HAP-1 (cell line): Measurements from ENCODE around the gene SPRR4.

Experiments used
- DNase-seq, 2 experiments: peaks; one replicate each; pipeline ENCODE4 v3.0.0-alpha.2; 2016 to 2020; ENCODE audit warnings: low spot score in 2 of 2
- H3K27me3 ChIP-seq: fragments of 250-450 bp; sonication (Bioruptor Pico); 2 replicates; pipeline ENCODE4 v1.5.1; 2020; ENCODE audit warnings: low read depth, mild to moderate bottlenecking, moderate library complexity
- H3K36me3 ChIP-seq: fragments of 250-450 bp; sonication (Bioruptor Pico); replicated peaks from 2 replicates; pipeline ENCODE4 v1.5.1; 2020; ENCODE audit warnings: mild to moderate bottlenecking
- H3K4me1 ChIP-seq: fragments of 250-450 bp; sonication (Bioruptor Pico); 2 replicates; pipeline ENCODE4 v1.5.1; 2020; ENCODE audit warnings: mild to moderate bottlenecking
- H3K4me3 ChIP-seq: fragments of 250-450 bp; sonication (Bioruptor Pico); 2 replicates; pipeline ENCODE4 v1.5.1; 2020; ENCODE audit warnings: mild to moderate bottlenecking, moderate library complexity
- H3K9me3 ChIP-seq: fragments of 250-450 bp; sonication (Bioruptor Pico); 2 replicates; pipeline ENCODE4 v1.5.1; 2020; ENCODE audit warnings: mild to moderate bottlenecking, moderate library complexity
- in situ Hi-C: fragments of 300-500 bp; cut with MboI; formaldehyde crosslinking; loops from 3 replicates; pipeline ENCODE4 v1.14.3; 2020; ENCODE audit warnings: low sequenced_read_pairs, inconsistent platforms, mixed read lengths

SPRR4 gene

DNA sequence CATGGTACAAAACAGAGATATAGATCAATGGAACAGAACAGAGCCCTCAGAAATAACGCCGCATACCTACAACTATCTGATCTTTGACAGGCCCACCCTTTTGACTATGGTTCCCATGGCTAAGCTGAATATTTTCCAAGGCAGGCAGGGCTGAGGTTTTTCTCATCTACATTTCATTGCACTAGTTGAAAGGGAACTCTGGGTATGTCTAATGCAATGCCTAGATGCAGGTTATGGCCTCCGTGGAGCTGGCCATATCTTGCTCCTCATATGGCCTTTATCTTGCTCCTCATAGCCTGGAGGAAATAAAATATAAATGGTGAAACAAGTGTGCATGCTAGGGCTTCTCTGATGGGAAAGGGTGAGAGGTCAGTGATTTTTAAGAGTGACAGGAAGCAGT lies 12.9 kb upstream of the SPRR4 start:
- DNase-seq: no peak

DNA sequence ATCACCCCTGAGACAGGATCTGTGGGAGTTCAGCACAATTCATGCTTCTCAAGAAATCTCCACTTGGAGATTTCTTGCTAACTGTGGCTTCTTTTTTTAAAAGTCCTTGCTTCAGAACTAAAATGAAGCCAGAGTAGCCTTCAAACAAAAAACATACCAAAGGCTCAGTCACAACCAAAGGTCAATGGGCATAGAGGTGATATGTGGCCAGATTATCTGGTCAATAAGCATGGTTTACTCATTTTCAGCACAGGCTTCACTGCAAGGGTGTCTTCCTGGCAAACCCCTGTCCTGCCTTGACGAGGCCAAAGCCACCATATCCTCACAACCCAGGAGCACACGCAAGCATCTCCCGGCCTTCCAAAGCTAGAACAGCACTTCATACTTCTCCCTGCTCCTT lies 11.2 kb upstream of the SPRR4 start:
- H3K4me3 ChIP-seq: no peak overlapping the region
- H3K9me3 ChIP-seq: no peaks in the 10 kb centered on the region
- H3K27me3 ChIP-seq: no peaks in the 10 kb centered on the region
- no peaks in the 10 kb centered on the region for H3K4me1 ChIP-seq
- in situ Hi-C loops: no loop called here
- DNase-seq: no peak
- H3K36me3 ChIP-seq: no peaks in the 10 kb centered on the region

More for the DNA sequence above, 12.9 kb upstream of the SPRR4 start:
- Histone ChIP-seq H3K4me1 (no peaks in the 10 kb centered on the region), H3K4me3 (no peak overlapping the region), H3K9me3 (no peaks in the 10 kb centered on the region), H3K36me3 (no peaks in the 10 kb centered on the region), H3K27me3 (no peaks in the 10 kb centered on the region)
- in situ Hi-C loops: no loop called here

DNA sequence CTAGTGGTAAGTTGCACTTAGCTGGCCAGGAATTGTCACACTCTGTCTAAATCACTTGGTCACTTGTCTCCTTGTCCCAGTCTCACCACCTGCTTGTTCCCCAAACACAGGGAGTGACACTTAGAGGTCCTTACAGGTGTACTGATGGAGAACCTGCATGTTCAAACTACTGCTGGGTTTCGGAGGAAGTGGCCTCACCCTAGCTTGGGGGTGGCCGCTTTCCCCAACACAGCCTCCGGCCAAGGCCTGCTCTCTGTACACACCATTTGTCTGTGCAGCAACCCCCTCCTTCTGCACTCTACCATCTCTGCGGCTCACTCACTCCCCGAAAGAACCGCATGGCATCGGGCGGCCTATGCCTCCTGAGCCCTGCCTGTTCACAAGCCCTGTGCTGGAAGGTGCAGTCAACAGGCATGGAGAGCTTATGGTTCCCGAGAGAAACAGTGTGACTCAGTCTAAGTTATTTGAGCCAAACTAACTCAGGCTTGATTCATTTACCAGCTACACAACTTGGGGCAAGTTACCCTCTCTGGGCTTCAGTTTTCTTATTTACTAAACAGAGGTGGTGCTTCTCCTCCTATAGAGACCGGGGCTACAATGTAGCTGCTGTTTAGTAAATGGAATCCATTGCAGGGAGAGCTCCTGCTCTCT lies 10.5 kb upstream of the SPRR4 start:
- Histone ChIP-seq H3K36me3 (no peaks in the 10 kb centered on the region), H3K9me3 (no peaks in the 10 kb centered on the region), H3K27me3 (no peaks in the 10 kb centered on the region), H3K4me3 (no peak overlapping the region), H3K4me1 (no peaks in the 10 kb centered on the region)
- in situ Hi-C loops: no loop called here
- no peak for DNase-seq

DNA sequence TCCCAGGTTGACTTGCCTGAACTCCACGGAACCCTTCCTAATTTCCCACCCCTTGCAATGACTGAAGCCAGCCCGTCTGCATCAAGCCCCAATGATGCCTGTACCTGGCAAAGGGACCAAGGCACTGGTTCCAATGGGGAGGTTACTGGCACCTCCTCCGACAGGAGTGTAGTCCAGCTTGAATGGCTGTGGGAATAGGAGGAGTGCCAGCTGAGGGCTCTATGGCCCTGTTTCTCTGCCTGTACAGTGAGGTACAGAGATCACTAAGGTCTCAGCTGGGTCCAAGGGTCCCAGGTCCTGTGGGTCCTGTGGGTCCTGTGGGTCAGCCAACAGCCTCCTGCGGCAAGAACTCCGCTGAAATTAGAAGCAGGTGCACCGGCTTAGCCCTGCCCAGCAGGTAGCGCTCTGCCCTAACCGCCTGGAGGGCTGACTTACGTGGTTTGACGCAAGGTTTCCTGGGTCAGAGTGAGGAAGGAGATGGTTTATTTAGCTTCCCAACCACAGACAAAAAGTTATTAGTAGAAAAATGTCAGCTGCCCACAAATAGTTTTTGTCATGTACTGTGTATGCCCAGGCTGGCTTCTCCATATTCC lies 9.9 kb upstream of the SPRR4 start:
- Histone ChIP-seq H3K9me3 (no peaks in the 10 kb centered on the region), H3K4me3 (no peak overlapping the region), H3K4me1 (no peaks in the 10 kb centered on the region), H3K27me3 (no peaks in the 10 kb centered on the region), H3K36me3 (no peaks in the 10 kb centered on the region)
- no peak for DNase-seq
- in situ Hi-C loops: no loop called here

DNA sequence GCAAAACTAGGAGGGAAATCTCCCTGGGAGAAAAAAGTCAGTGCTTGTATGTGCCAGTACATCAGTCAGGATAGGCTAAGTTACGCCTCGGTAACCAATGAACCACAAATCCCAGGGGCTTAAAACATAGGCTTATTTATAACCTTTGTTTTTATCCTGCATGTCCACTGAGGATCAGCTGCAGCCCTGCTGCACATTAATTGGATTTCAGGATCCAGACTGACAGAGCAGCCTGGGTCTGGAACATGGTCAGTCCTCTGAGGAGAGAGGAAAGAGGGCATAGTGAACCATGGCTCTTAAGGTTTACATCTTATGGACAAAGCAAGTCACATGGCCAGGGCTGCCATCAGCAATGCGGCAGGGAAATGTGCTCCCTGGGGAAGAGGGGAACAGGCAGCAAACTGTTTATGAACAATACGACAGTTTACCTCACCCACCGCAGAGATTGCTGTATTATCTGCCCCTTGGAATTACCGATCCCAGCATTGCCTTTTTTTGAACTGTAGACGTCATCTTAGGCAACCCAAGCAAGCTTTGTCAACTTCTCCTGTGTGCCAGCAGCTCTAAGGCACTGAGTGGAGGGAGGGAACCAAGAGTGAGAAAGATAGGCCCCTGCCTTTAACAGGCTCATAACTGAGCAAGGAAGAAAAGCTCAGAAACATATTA lies 9.1 kb upstream of the SPRR4 start:
- no peaks in the 10 kb centered on the region for H3K27me3 ChIP-seq
- H3K4me3 ChIP-seq: no peak overlapping the region
- DNase-seq: no peak
- in situ Hi-C loops: no loop called here
- H3K9me3 ChIP-seq: no peaks in the 10 kb centered on the region
- H3K36me3 ChIP-seq: no peaks in the 10 kb centered on the region
- H3K4me1 ChIP-seq: no peaks in the 10 kb centered on the region

DNA sequence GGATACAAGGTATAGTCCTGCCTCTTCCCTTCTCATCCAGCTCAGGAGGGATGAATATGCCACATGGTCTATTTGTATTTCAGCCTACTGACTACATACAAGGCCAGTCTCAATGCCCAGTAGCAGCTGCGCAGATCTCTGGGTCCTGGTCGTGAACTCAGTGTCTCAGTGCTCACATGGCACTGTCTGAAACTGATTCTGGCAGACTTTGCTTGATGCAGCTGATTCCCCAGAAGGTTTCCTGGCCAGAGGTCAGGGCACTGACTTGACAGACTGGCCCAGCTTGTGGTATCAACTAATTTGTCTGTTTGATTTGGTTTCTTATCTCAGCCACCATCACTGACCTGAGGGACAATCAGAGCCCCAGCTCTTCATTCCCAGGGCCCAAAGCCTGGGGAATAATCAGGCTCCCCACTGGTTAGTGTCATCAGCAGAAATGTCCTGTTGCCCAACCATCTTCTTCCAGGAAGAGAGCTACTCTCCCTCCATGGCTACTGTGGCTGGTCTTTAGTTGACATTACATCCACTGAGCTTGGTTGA lies 7.5 kb upstream of the SPRR4 start:
- no peaks in the 10 kb centered on the region for H3K36me3 ChIP-seq
- no peaks in the 10 kb centered on the region for H3K27me3 ChIP-seq
- no peak overlapping the region for H3K4me3 ChIP-seq
- H3K9me3 ChIP-seq: no peaks in the 10 kb centered on the region
- H3K4me1 ChIP-seq: no peaks in the 10 kb centered on the region
- in situ Hi-C loops: no loop called here
- DNase-seq: no peak

DNA sequence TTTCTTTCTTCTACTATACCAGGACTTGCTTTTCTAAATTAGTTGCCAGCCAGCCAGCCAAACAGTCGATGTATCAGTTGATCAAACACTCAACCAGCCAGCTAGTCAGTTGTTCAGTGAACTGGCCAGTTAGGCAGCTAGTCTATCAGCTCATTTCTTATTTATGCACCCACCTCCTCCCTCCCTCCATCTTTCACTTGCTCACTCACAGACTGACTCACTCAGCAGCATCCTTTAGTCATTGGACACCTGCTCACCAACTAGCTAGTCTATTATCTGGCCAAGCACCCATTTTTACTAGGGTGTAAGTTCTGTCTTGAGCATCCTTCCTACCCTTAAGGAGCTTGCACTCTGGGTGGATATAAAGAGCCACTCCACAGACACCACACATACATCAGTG lies 5.9 kb upstream of the SPRR4 start:
- Histone ChIP-seq H3K4me3 (no peak overlapping the region), H3K9me3 (no peaks in the 10 kb centered on the region), H3K27me3 (no peaks in the 10 kb centered on the region), H3K4me1 (no peaks in the 10 kb centered on the region), H3K36me3 (no peaks in the 10 kb centered on the region)
- no peak for DNase-seq
- in situ Hi-C loops: no loop called here

DNA sequence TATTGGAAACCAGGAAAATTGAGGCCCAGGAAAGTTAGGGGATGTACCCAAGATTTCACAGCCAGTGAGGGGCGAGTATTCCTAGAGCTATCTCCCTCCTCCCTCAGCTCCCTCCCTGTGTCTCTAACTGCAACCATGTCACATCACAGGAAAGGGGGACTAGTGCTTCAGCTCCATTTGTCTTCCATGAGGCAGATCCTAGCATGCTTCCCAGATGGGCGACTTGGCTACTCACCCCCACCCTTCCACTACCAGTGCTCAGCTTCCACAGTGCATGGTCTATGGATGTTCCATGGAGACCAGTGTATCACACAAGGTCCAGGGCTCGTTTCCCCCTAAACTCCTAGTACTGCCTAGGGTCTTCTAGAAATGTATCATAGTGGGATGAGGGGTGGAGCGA lies 4.6 kb upstream of the SPRR4 start:
- DNase-seq: no peak
- no peaks in the 10 kb centered on the region for H3K9me3 ChIP-seq
- H3K36me3 ChIP-seq: no peaks in the 10 kb centered on the region
- no peak overlapping the region for H3K4me3 ChIP-seq
- H3K27me3 ChIP-seq: no peaks in the 10 kb centered on the region
- no peaks in the 10 kb centered on the region for H3K4me1 ChIP-seq
- in situ Hi-C loops: no loop called here

DNA sequence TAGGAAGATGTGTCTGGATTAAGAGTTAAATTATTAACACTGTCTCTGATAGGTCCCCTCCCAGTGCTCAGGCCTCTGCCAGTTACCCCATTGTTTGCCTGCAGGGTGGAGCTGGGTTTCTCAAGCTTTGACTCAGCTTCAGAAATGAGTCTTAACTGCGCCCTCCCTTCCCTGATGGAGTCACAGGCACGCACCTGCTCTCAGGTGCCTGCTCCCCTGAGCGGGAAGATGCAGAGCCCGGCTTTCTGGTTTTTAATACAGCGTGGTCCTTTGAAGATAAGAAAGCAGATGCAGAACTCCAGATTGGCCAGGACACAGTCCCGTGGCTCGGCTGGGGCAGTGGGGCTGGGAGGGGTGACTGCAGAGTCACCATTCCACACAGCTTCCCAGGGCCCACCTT lies 3.2 kb upstream of the SPRR4 start:
- in situ Hi-C loops: no loop called here
- H3K4me3 ChIP-seq: no peak overlapping the region
- H3K4me1 ChIP-seq: no peaks in the 10 kb centered on the region

DNA sequence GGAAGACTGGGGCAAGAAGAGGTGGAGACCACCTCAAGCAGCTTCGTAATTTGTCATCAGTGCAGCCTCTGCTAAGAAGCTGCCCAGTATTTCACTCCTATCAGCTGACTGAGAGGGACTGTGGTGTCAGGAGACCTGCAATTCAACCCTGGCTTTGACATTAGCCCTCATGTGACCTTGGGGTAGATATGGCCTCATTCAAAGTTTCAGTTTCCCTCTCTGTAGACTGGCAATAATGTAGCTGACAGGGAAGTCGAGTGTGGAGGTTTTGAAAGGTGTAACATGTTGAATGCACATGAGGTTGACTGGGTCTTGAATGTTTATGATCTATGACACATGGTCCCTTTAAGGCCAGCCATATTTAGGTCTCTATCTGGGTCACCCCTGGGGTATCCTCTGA lies 2.2 kb upstream of the SPRR4 start:
- Histone ChIP-seq H3K4me3 (no peak overlapping the region), H3K9me3 (no peaks in the 10 kb centered on the region), H3K4me1 (no peaks in the 10 kb centered on the region), H3K36me3 (no peaks in the 10 kb centered on the region), H3K27me3 (no peaks in the 10 kb centered on the region)
- no peak for DNase-seq
- in situ Hi-C loops: no loop called here

More for the DNA sequence above, 3.2 kb upstream of the SPRR4 start:
- Histone ChIP-seq H3K36me3 (no peaks in the 10 kb centered on the region), H3K9me3 (no peaks in the 10 kb centered on the region), H3K27me3 (no peaks in the 10 kb centered on the region)
- DNase-seq: no peak

DNA sequence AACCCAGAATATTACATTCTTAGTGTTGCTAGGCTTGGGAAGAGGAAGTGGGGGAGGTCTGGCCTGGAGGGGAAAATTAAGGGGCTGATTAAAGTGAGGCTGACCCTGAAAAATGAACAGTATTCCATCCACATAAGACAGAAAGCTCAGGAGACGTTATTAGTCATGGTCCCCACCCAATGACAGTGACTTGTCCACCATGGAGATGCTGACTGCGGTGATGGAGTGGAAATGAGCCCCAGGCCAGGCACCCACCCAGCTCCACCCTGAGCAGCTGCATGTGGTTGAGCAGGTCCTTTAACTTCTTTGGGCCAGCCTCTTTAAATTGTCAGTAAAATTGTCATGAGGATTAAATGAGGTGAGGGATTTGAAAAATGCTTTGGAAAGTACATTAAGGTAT lies 1.4 kb upstream of the SPRR4 start:
- H3K27me3 ChIP-seq: no peaks in the 10 kb centered on the region
- H3K4me3 ChIP-seq: no peak overlapping the region
- H3K4me1 ChIP-seq: no peaks in the 10 kb centered on the region
- no peaks in the 10 kb centered on the region for H3K9me3 ChIP-seq
- in situ Hi-C loops: no loop called here
- no peak for DNase-seq
- H3K36me3 ChIP-seq: no peaks in the 10 kb centered on the region

DNA sequence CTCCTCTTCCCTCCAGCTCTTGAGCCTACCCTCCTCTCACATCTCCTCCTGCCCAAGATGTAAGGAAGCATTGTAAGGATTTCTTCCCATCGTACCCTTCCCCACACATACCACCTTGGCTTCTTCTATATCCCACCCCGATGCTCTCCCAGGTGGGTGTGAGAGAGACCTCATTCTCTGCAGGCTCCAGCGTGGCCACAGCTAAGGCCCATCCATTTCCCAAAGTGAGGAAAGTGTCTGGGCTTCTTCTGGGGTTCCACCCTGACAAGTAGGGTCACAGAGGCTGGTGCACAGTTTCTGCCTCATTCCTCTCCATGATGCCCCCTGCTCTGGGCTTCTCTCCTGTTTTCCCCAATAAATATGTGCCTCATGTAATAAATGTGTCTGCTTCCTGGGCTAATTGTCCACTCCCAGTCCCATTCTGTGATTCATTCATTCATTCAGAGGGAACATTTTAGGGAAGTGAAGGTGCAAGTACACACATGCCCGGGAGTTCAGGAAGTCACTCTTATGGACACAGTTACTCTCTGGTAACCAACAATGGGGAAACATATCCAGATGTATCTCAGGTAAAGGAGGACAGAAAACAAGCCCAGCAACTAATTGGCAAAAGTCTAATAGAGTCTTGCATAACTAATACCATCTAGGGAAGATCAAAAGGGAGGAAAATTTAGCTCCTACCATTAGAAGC lies 1.9 kb downstream of the SPRR4 start:
- no peaks in the 10 kb centered on the region for H3K36me3 ChIP-seq
- DNase-seq: no peak
- no peaks in the 10 kb centered on the region for H3K9me3 ChIP-seq
- in situ Hi-C loops: no loop called here
- no peaks in the 10 kb centered on the region for H3K4me1 ChIP-seq
- no peaks in the 10 kb centered on the region for H3K27me3 ChIP-seq
- no peak overlapping the region for H3K4me3 ChIP-seq

DNA sequence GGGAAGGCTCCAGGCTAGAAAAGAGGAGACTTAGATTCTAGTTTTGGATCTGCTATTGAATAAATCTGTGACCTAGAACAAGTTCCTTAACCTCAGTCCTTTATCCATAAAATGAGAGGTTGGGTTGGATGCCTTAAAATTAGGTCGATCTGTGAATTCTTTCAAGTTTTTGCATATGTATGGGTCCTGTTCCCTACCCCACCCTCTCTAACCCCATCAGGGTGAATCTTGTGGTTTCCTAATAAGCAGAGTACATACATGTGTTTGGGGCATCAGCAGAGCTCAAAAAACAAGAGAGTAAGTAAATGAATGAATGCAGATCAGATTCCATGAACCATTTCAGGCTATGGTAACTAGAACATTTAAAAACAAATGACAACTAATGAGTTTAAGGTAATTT lies 6.2 kb downstream of the SPRR4 start:
- no peaks in the 10 kb centered on the region for H3K9me3 ChIP-seq
- H3K4me3 ChIP-seq: no peak overlapping the region
- DNase-seq: no peak
- H3K4me1 ChIP-seq: no peaks in the 10 kb centered on the region
- H3K36me3 ChIP-seq: no peaks in the 10 kb centered on the region
- H3K27me3 ChIP-seq: no peaks in the 10 kb centered on the region
- in situ Hi-C loops: no loop called here

DNA sequence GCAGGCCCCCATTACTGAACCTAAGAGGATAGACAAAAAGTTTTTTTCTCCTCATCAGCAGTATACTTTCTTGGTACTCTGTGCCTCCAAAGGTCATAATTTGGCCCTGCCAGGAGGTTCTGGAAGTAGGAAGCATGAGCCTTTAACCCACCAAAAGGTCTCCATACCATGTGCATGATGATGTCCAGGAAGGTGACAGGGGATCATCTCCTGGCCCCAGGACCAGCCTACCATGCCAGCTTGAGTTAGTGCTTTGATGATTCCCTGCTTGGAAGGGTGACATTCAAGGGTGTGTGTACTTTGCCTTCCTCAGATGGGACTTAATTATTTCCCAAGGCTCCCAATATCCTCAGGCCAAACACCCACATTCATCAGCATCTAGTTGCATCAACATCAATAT lies 7.2 kb downstream of the SPRR4 start:
- no peak for DNase-seq
- in situ Hi-C loops: no loop called here
- no peaks in the 10 kb centered on the region for H3K27me3 ChIP-seq
- no peak overlapping the region for H3K4me3 ChIP-seq
- no peaks in the 10 kb centered on the region for H3K36me3 ChIP-seq
- no peaks in the 10 kb centered on the region for H3K4me1 ChIP-seq
- H3K9me3 ChIP-seq: no peaks in the 10 kb centered on the region
